Measurements from ENCODE around the gene IL7R.
A peak's percentile ranks its signal among the peaks of the same experiment; 100 is the strongest.

The IL7R gene

DNA sequence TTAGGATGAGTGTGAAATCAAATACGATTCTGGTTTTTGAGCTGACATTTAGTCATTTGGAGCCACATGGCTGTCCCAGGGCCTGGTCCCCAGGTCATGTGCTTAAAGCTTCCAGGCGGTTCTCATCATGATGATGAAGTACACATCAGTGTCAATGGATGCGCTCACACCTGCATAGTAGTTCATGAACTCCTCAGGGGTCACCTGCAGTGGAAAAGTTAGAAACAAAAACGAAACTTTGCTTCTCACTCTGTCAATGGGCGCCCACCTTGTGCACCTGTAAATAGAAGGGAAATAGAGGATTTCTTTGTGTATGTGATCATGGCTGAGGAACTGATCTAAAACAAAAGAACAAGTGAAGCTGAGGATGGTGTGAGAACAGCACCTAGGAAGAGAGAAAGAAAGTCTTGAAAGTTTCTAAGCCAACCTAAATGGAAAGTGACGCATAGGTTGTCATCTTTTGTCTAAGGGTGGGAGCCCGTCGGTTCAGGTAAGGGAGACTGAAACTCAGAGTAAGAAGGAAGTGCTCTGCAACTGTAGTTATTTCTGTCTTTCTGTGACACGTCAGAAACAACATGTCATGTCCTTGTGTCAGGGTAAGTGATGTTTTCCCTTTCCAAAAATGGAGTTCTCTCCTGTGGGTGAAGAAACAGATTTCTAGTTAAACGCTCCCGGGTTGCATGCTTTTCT lies 47.9 kb downstream of the IL7R start:
- ChIA-PET CTCF (interaction anchor here (0.9 to 5.3 kb wide), 6 partner anchors 10 to 101 kb away, joined by 3 to 44 read pairs (median 3); no protein-coding TSS in a partner anchor), POLR2A (no interaction called here)
- TF ChIP-seq, protein P1, sequence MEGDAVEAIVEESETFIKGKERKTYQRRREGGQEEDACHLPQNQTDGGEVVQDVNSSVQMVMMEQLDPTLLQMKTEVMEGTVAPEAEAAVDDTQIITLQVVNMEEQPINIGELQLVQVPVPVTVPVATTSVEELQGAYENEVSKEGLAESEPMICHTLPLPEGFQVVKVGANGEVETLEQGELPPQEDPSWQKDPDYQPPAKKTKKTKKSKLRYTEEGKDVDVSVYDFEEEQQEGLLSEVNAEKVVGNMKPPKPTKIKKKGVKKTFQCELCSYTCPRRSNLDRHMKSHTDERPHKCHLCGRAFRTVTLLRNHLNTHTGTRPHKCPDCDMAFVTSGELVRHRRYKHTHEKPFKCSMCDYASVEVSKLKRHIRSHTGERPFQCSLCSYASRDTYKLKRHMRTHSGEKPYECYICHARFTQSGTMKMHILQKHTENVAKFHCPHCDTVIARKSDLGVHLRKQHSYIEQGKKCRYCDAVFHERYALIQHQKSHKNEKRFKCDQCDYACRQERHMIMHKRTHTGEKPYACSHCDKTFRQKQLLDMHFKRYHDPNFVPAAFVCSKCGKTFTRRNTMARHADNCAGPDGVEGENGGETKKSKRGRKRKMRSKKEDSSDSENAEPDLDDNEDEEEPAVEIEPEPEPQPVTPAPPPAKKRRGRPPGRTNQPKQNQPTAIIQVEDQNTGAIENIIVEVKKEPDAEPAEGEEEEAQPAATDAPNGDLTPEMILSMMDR (IDR thresholded peaks at IDR 0.05; ENCODE audit: control extremely low read depth, extremely low read depth, low read depth, missing control alignments) = no peak
- peak; percentile 57 for DNase-seq (ENCODE audit: extremely low spot score)

DNA sequence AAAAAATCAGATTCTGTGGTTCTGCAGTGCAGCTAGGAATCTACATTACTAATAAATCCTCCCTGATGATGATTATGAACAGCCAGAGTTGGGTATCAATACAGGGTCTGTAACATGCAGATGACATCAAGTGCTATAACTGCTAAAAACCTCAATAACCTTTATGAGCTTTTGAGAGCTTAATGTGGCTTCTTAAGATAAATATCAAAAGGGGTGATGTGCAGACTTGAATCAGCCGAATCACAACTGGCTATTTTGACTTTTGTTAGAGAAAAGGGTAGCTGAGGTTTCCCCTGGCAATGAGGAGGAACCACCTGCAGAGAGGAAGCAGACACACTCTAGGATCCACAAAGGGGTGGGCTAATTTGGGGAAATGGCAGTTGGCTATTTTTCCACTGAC lies 51.5 kb downstream of the IL7R start:
- TF ChIP-seq, protein P1 (IDR thresholded peaks at IDR 0.05; ENCODE audit: control extremely low read depth, extremely low read depth, low read depth, missing control alignments) = no peak
- ChIA-PET CTCF (interaction anchor here (1.3 to 5.3 kb wide), 7 partner anchors 9 to 257 kb away, joined by 3 to 44 read pairs (median 4); no protein-coding TSS in a partner anchor), POLR2A (no interaction called here)
- DNase-seq (ENCODE audit: extremely low spot score) = no peak

DNA sequence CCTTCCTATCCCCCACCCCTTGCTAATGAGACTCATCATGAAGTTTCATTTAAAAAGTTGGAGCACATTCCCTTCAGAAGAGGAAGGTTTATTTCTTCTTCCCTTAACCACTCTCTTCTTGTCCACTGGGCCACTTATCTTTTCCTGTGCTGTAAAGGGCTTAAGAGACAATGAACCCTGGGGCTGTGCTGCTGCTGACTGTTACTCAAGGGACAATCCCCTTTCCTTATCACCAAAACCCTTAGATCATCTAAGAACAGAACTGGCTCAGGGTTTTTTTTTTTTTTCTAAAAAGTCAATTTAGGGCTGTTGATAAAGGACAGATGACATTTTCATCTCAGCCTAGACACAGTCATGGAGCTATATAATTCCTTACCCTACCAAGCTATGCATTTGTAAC lies 52.1 kb downstream of the IL7R start:
- CTCF ChIA-PET = interaction anchor here (0.9 to 5.3 kb wide), 5 partner anchors 10 to 258 kb away, joined by 3 to 44 read pairs (median 4); no protein-coding TSS in a partner anchor
- no peak for DNase-seq (ENCODE audit: extremely low spot score)
- POLR2A ChIA-PET = no interaction called here
- TF ChIP-seq, protein P1 (IDR thresholded peaks at IDR 0.05; ENCODE audit: control extremely low read depth, extremely low read depth, low read depth, missing control alignments) = no peak

DNA sequence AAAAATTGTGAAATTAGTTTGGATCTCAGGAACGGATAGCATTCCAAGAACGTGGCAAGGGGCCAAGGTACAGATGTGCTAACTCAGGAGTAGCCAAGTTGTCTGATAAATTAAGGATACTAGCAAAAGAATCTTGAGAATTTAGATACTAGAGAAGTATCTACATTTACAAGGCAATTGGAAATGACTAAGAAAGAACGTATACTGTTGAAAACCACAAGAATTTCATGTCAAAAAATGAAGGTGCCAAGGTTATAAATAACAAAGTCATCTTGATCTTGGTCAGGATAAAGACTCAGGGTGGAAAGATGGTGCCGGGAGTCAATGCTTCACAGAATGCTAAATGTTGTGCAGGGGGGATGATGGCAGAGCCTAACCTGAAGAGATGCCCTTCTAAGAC lies 62.5 kb downstream of the IL7R start:
- ChIA-PET CTCF (interaction anchor here (0.7 to 14.5 kb wide), 5 partner anchors 7 to 299 kb away, joined by 3 to 342 read pairs (median 4); no protein-coding TSS in a partner anchor), POLR2A (interaction anchor here (0.6 kb wide), 1 partner anchor 12 kb away, joined by 4 read pairs; no protein-coding TSS in a partner anchor)
- DNase-seq (ENCODE audit: extremely low spot score) = no peak
- TF ChIP-seq, protein P1 (IDR thresholded peaks at IDR 0.05; ENCODE audit: control extremely low read depth, extremely low read depth, low read depth, missing control alignments) = no peak

DNA sequence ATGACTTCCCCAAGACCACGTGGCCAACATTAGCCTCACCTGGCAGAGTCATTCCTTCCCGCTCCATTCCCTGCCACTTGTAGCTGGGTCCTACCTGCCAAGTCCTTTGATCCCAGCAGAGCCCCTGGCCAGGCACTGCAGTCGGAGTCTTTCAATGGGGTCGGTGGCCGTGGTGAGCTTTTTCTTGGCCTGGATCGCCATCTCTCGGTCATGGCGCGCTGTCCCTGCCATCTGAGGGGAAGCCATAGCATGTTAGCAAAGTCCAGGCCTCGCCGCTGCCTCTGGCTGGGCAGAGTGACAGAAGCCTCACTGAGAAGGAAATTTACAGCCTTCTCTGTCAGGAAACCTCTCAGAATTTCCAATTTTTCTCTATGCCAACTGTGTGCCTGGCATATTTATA lies 64.2 kb downstream of the IL7R start:
- TF ChIP-seq, protein P1 (IDR thresholded peaks at IDR 0.05; ENCODE audit: control extremely low read depth, extremely low read depth, low read depth, missing control alignments) = no peak
- ChIA-PET CTCF (interaction anchor here (0.9 to 14.5 kb wide), 5 partner anchors 13 to 137 kb away, joined by 3 to 342 read pairs (median 3); no protein-coding TSS in a partner anchor), POLR2A (no interaction called here)
- DNase-seq (ENCODE audit: extremely low spot score) = no peak

DNA sequence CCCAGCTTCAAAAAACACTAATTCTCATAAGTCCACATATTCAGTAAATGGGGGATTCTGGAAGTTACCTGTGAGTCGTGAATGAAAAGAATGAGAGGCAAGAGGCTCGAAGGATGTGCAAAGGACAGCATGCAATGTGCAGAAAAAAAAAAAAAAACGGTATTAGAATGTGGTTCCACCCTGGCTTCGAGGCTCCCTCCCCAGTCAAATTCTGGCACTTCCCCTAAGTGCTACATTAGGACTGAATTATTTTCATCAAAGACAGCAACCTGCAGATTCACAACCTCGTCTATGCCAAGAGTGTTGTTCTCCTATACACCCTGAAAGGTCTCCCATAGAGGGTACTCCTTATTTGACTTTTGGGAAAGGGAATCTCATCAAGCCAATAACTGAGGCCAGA lies 65.2 kb downstream of the IL7R start:
- ChIA-PET CTCF (interaction anchor here (1.3 to 14.5 kb wide), 3 partner anchors 15 to 833 kb away, joined by 4 to 342 read pairs (median 44); no protein-coding TSS in a partner anchor), POLR2A (no interaction called here)
- TF ChIP-seq, protein P1 (IDR thresholded peaks at IDR 0.05; ENCODE audit: control extremely low read depth, extremely low read depth, low read depth, missing control alignments) = peak; percentile 8
- DNase-seq (ENCODE audit: extremely low spot score) = no peak
